ENCODE measurements around the gene MAP3K5.

GRCh38 chr6:136790411-136791295, 1.6 kb downstream of the MAP3K5 start:
- TF ChIP-seq CTCF (IDR thresholded peaks at IDR 0.05; ENCODE audit: extremely low read depth in 1 of 2, insufficient read depth in 1 of 2, low read depth in 1 of 2, low read length in 2 of 2) (no peak), POLR2AphosphoS5 (IDR thresholded peaks at IDR 0.05; ENCODE audit: insufficient read depth, low read depth, low read length) (no peak), MYC (IDR thresholded peaks at IDR 0.05; ENCODE audit: low read depth, low read length) (no peak), EZH2 (IDR thresholded peaks at IDR 0.05; ENCODE audit: borderline replicate concordance, low read depth, low read length, severe bottlenecking) (no peak), MAX (IDR thresholded peaks at IDR 0.05; ENCODE audit: insufficient read depth, insufficient read length) (no peak), POLR2A (IDR thresholded peaks at IDR 0.05; ENCODE audit: low read depth, low read length) (no peak)

Data from endothelial cell of umbilical vein (primary cell).